ENCODE data around the gene PLAAT5.
A peak's percentile ranks its signal among the peaks of the same experiment; 100 is the strongest.

PLAAT5 gene

GRCh38 chr11:63521896-63522295 lies 30.9 kb upstream of the PLAAT5 start:
- TF ChIP-seq CTCF (conservative IDR thresholded peaks at IDR 0.05; ENCODE audit: control insufficient read depth, insufficient read depth, low read depth, low read length): no peak
- DNase-seq (ENCODE audit: low read depth): no peak
- no peak overlapping the region for H3K4me3 ChIP-seq (ENCODE audit: control insufficient read depth, low read depth, low read length)

- peak; percentile 31 for DNase-seq (ENCODE audit: low read depth)
- H3K4me3 ChIP-seq (ENCODE audit: control insufficient read depth, low read depth, low read length): no peak overlapping the region
- TF ChIP-seq CTCF (conservative IDR thresholded peaks at IDR 0.05; ENCODE audit: control insufficient read depth, insufficient read depth, low read depth, low read length): no peak
Observed at GRCh38 chr11:63520606-63521170, 29.7 kb upstream of the PLAAT5 start.

- H3K4me3 ChIP-seq (ENCODE audit: control insufficient read depth, low read depth, low read length): no peak overlapping the region
- peak; percentile 76 for DNase-seq (ENCODE audit: low read depth)
- no peak for TF ChIP-seq CTCF (conservative IDR thresholded peaks at IDR 0.05; ENCODE audit: control insufficient read depth, insufficient read depth, low read depth, low read length)
Observed at GRCh38 chr11:63518548-63518947, 27.6 kb upstream of the PLAAT5 start.

- no peak for DNase-seq (ENCODE audit: low read depth)
- no peak overlapping the region for H3K4me3 ChIP-seq (ENCODE audit: control insufficient read depth, low read depth, low read length)
- TF ChIP-seq CTCF (conservative IDR thresholded peaks at IDR 0.05; ENCODE audit: control insufficient read depth, insufficient read depth, low read depth, low read length): no peak
Observed at GRCh38 chr11:63517156-63517555, 26.2 kb upstream of the PLAAT5 start.

- no peak for DNase-seq (ENCODE audit: low read depth)
- H3K4me3 ChIP-seq (ENCODE audit: control insufficient read depth, low read depth, low read length): no peak overlapping the region
- no peak for TF ChIP-seq CTCF (conservative IDR thresholded peaks at IDR 0.05; ENCODE audit: control insufficient read depth, insufficient read depth, low read depth, low read length)
Observed at GRCh38 chr11:63516109-63516508, 25.1 kb upstream of the PLAAT5 start.

- TF ChIP-seq CTCF (conservative IDR thresholded peaks at IDR 0.05; ENCODE audit: control insufficient read depth, insufficient read depth, low read depth, low read length): no peak
- DNase-seq (ENCODE audit: low read depth): no peak
- no peak overlapping the region for H3K4me3 ChIP-seq (ENCODE audit: control insufficient read depth, low read depth, low read length)
Observed at GRCh38 chr11:63512816-63513215, 21.8 kb upstream of the PLAAT5 start.

All from fibroblast of mammary gland (primary cell).